ENCODE results near the gene MTHFSD.

MTHFSD gene

DNA sequence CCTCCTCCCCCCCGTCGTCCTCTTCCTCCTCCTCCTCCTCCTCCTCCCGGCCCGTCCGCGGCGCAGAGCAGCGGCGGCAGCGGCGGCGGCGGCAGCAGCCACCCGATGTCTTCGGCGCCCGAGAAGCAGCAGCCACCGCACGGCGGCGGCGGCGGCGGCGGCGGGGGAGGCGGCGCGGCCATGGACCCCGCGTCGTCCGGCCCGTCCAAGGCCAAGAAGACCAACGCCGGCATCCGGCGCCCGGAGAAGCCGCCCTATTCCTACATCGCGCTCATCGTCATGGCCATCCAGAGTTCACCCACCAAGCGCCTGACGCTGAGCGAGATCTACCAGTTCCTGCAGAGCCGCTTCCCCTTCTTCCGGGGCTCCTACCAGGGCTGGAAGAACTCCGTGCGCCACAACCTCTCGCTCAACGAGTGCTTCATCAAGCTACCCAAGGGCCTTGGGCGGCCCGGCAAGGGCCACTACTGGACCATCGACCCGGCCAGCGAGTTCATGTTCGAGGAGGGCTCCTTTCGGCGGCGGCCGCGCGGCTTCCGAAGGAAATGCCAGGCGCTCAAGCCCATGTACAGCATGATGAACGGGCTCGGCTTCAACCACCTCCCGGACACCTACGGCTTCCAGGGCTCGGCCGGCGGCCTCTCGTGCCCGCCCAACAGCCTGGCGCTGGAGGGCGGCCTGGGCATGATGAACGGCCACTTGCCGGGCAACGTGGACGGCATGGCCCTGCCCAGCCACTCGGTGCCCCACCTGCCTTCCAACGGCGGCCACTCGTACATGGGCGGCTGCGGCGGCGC, 44.4 kb downstream of the MTHFSD start, which contains the start of gene FOXF1:
Gene FOXF1, plus strand, starts transcription at position 63 of the 797 bp plus-strand sequence. Its CDS starts 43 bp downstream, at position 106.
- no peak for DNase-seq

DNA sequence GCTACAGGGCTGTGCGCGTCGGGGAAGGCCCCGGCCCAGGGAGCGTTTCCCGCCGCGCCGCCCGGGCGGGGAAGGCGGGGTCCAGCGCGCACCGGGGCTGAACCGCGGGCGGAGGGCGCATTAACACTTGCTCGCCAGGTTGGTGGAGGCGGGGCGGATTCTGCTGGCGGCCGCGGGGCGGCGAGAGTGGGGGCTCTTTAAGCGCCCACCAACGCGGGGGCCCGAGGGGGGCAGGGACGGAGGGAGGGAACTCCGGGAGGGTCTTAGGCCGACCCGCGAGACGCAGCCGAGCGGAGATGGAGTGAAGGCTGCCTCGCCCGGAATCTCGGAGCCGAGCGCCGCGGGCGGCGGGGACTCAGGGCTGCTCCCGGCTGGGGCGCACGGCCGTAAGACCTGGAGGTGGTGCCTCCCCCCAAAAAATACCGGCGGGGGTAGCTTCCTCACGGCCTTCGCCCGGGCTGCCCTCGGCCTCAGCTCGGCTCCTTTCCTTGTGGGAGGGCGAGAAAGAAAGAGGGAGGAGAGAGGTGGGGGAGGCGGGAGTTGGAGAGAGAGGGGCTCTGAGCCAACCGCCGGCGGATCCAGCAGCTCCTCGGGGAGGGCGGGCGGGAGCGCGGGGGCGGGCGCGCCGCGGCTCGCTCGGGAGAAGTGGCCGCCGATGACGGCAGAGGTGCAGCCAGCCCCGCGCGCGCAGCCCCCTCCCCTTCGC, 45.1 kb downstream of the MTHFSD start:
- DNase-seq: no peak

DNA sequence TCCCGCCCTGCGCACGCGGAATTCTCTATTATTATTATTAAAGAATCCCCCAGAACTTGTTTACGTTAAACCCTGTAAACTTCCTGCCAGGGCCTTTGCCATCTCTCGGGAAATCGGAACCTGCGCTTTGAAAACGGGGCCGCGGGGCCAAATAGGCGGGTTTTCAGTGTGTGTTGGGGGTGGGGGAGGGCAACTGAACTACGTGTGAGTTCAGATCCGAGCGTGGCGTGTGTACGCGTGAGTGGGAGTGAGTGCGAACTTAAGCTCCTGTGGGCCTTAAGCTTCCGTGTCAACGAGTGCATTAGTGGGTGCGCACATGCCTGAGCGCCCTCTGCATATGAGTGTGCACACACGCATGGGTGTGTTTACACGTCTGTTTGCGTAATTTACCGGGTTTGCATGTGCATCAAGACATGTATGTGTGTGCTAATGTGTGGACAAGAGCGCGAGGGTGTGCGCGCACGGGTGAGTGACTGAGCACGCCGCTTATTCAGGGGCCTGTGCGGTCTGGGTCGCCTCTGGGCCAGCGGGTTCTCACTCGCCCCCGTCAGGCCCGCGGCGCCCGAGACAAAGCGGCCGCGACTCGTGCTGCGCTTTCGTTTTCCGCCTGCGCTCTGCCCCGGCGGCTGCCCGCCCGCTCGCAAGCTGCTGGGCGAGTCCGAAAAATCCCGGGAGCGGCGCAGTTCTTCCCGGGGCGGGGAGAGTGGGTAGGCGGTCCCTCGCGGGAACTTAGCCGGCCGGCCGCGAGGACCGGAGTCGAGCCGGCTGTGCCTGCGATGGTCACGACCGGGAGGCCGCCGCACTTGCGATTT, 45.9 kb downstream of the MTHFSD start:
- DNase-seq: no peak

DNA sequence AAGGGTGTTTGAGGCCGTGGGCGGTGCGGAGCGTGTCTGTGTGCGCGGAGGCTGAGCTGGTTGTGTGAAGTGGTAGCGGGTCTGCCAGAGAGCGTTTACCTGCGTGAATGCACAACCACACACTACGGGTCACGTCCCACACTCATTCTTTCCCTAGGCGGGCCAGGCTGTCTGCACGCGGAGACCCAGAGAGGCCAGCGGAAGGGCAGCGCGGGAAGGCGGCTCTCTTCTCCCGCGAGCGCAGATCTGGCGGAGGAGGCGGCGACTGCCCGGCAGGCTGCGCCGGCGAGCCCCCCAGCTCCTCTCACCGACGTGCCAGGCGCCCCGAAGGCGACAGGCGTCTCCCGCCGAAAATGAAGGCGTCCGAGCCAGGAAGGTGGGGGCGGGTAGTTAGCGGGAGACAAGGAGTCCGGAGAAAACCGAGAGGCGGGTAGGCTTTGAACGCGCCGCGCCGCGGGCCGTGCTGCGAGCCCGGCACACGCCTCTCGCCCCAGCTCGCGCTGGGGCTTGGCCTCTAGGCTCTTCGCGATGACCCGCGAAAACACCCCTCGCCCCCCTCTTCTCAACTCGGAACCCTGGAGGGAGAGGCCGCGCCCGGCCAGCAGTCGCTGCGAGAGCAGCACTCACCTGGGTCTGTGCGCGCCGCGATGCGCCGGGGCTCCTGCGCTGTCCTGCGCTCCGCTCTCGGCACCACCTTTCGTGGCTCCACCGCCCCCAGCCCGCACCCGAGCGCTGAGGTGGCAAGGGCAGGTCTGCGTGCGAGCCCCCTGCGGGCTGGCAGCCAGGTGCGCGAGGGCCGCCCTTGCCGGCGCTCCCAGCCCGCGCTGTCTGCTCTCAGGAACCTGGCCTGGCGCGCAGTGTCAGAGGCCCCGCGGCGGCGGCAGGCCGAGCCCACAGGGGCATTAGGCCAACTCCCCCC, 46.7 kb downstream of the MTHFSD start:
- DNase-seq: no peak

DNA sequence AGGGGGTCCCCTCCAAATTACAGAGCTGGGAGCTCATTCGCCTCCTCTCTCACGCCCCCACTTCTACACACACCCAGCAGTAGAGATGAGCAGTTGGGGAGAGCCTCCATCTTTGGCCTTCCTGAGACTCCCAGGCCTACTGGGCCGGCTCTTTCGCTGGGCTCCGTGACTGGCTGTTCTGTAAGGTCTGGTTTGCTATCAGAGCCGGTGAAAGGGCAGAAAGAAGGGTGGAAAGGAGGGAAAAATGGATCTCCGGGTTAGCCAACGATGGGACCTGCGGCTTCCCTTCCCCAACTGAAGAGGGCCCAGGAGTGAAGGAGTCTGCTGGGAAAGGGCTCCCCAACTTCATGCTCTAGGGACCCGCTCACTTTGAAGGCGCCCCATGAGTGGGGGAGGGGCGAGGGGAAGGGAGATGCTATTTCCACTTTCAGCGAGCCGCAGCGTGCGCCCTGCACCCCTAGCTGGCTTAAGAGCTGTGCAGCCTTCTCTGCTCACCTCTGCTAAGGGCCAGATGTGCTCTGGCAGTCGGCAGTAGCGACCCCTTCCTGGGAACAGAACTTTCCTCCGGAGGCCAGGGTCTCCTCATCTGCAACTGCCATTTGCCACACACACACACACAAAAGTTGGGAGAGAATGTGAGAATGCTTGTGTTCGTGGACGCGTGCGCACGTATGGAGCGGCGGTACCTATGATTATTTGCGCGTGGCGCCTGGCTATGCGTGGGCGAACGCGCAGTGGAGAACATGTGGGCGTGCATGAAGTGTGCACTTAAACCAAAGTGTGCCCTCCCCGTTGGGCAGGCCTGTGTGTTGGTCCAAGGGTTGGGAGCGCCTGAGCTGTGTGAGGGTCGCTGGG, 47.6 kb downstream of the MTHFSD start:
- DNase-seq: no peak

DNA sequence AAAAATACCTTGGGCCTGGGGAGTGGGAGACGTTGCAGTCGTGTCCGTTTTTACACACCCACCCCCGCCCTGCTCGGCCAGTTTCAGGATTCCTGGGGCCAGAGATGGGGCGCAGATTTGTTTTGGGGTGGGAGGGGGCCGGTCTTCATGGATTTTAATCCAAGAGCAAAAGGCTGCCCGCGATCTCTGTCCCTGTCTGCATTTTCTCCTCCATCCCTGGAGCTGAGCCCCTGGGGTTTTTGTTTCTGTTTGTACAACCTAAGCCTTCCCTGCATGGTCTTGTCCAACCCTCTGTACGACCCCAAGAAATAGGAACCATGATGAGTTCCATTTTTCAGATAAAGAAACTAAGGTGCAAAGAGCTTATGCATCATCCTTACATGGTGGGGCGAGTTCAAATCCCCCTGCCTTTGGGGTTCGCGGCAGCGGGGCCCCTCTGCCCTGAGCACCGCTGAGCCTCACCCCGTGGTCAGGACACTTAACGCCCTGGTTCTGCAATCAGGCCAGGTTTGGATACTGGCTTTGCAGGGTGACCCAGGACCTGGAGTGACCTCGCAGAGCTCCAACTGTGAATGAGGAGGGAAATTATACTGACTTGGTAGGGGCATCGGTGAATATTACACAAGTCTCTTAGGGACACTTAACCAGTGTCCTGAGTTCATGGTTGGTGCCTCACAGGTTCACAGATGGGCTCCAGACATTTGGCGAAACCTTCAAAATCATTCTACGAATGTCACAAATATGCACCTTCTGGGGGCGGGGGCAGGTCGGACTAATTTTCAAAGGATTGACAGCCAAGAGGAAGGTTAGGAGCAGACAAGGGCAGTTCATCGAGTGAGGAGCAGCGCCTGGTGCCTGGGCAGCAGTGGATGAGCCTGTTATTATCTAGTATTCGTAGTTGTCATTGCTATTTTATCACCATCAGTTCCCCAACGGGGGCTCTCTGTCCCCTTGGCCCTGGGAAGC, 48.9 kb downstream of the MTHFSD start:
- DNase-seq: no peak

DNA sequence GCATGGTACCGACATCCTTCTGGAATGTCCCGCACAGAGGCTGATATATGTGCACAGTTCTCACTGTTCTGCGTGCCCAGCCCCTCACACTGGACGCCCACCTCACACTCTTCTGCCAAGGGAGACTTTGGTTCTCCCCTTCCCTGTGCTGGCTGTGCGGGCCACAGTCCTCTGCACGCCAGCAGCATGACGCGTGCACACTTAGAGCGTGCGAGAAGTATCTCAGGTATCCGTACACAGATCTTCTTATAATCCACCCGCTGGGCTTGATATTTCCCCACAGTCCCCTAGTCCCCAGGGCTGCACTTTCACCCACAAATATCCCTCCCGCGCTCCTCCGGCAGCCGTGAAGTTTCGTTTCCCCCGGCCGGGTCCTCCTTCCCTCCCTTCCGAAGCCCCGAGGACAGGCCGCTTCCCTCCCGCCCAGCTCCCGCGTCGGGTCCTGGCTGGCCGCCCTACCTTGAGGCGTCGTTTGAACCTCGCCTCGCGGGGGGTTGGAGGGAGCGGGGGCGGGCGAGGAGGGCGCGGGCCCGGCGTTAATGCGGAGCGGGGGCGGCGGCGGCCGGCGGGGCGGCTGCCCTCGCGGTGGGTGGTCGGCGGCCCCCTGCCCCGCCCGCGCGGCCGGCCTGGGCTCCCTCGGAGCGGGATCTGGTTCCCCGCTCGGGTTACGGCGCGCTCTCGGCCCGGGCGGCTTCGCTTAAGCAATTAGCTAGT, 49.7 kb downstream of the MTHFSD start:
- no peak for DNase-seq

DNA sequence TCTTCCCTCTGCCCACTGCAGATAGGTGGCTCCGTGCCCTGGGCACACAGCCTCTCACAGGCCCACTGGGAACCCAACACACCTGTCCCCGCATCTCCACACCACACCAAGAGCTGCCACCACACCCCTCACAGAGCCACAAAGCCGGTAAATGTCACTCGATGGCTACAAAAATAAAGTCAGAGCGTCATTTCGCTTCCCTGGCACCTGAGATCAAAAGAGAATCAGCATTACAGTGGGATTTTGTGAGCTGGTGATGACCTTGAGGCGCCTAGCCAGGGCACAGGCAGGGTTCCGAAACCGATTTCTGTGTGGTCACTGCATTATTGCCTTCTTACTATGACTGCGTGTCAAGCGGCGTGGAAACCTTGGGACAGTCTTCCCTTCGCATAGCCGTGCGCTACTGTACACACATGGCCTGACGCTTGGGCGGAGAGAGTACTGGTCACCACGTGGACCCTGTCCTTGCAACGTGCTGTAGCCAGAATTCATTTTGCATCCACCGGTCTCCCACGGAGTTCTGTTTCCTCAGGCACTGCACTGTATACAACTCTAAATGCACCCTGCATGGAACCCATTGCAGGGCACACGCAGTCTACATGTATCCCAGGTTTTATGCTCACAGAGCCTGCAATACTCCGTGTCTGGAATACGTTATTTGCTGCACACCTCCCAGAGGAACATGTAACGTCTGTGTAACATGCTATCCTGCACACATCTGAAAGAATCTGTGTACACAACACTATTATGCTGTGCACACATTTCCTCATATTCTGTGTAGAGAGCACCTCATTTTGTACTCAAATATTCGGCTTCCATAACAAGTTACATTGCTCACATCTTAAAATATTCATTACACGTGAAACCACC, 50.5 kb downstream of the MTHFSD start:
- DNase-seq: no peak

DNA sequence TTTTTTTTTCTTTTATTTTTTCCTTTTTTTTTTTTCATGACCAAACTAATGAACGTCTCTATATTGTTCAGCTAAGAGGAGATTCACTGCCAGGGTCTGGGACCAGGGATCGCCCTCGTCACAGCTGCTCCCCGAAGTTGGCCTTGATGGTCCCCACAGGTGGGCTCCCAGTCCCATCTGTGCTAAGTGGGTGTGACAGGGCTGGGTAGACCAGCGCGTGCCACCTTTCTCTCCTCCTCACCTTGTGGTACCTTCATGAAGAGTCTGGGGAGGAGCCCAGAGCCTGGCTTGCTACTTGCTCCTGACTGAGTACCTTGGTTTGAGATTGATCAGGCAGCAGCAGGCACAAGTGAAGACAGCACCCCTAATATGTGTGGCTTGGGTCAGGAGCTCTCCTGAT, 51.2 kb downstream of the MTHFSD start:
- DNase-seq: no peak

DNA sequence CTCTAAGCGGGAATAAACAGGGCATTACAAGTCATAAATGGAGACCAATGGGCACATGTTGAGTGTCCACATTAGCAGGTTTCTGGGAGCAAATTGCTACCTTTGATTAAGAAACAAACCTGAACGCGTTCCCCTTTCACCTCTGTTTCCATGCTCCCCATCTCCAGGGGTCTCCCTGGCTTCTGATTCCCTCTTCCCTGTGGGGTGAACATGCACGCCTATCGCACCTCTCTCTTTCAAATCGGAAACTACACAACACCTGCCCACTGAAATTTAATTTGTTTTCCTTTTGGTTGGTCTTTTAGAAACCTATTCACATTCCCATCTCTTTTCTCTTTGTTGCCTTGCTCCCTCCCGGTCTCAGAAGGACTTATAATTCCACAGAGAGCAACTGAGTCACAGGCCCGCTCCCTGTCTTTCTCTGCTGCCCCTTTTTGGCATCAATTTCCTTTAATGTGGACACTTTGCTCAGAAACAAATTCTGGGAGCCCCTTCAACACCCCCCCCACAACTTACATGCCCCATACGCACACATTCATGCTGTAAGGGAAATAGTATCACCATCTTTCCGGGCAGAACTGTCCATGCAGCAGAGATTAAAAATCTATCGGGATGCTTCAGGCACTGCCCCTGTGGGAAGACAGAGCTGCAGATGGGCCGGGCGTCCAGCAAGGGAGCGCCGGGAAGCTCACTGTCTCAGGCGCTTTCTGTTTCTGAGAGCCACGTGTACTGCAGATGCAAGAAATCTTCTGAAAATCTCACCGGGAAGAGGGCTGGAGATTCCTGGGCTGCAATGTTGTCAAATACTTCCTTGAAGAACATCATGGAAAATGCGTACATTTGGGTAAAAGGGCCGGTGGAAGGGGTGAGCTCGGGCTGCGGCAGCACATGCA, 51.9 kb downstream of the MTHFSD start:
- DNase-seq: no peak

DNA sequence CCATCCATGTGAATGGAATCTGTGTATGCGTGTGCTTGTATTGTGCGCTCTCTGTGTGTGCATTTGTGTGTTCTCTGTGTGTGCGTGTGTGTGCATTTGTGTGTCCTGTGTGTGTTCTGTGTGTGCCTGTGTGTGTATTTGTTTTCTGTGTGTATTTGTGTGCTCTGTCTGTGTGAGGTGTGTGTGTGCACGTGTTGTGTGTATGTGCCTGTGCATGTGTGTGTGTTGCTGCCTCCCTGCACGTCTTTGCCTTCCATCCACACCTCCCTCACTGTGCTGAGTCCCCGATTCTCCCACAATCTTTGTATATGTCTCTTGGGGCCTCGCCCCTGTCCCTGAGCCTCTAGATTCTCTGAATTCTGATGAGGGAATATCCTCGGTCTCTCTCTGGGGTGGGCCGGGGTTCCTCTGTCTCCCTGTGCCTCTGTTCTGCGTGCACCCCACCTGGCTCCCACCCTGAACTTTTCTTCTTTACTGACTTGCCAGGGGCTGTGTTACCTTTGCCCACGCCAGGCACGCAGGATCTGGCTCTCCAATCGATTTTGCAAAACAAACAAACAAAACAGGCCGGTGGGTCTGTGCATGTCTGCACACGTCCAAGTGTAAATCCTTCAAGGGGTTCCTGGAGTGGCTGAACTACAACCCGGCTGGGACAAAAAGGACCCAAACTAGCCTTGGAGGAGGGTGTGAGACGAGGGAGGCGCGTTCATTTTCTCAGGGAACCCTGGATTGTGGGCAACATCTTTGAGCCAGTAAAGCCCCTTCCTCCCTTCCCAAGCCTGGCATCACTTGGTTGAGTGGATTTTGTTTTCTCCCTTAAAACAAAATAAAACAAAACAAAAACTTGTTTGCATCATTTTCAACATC, 52.8 kb downstream of the MTHFSD start:
- DNase-seq: no peak

DNA sequence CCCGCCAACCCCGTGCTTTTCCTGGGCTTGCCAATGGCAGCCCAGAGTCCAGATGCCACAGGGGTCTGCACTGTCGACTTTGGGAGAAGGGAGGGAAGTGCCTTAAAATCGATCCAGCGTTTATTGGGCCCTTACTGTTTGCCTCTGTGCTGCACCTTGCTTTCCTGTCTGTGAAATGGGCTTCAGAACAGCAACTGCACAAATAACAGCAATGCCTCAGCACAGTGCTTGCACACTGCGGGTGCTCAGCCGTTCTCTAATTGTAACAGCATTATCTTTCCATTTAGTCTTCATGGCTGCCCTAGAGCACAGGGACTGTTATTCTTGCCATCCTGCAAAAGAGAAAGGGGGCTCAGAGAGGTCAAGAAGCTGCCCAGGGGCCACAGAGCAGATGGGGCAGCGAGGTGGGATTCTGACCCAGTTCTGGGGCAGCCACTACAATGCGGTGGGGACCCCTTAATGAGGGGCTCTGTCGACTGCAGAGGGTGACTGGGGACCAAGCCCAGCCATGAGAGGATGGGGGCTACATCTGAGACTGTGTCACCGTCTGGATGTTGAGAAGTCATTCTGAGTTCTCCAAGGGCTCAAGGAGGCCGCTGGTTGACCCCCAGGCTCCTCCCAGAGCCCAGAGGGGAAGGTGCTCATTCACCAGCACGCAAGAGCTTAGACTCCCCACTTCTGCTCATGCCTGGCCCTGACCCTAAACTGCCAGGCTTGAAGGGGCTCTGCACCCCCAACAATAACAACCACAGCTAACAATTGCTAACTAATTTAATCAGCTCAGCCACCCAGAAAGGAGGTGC, 54.1 kb downstream of the MTHFSD start:
- DNase-seq: no peak

DNA sequence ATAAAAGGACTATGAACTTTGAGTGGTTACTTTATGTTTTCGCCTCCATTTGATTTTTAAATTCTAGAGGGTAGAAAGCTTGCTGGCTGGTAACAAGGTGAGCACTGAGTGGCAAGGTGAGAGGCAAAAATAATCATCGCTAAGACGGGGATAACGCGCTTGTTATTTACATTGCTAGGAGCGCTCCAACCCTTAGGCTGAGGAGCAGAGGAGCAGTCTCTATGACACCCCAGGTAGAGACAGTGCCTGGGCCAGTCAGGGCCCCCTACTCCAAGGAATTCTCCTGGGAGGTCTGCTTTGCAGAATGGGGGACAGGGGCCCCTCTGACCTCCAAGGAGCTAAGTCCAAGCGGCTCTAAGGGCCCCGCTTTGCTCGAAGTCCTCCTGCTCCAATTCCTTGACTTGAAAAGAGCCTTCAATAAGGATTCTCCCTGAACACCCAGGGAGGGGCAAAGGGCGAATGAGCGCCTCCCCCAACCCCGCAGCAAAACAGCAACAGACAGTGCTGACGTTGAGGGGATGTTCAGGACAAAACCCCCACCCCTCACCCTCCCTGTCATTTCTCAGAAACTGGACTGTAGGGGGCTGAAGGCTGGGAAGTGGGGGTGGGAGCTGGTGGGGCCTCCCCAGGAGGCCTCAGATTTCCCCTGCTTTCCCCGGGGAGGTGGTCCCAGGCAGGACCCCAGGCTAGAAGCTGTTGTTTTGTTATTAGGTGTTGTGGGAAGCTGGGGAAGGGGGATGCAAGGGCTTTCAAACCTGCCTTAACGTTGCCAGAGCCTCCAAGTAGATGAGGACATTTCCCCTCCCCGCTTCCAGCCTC, 54.9 kb downstream of the MTHFSD start:
- DNase-seq: no peak

DNA sequence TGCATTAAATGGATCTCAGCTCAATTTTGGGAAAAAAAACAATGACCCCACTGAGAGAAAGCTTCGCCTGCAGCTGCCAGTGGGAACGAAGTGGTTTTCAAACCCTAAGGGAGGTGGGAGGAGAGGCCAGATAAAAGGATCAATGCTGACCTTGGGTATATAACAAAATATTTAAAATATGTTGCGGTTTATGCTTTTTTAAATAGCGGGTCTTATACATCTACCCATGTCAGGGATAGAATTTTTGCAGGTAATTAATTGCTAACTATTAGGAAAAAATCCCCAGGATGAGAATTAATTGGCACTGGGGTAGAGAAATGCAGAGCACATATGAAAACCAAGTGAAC, 55.6 kb downstream of the MTHFSD start:
- no peak for DNase-seq

All from CD4-positive, alpha-beta T cell treated with Interleukin-17A for 1 hour (primary cell).